ENCODE results near the gene TUBGCP2. TPM values are rescaled to one million over a fixed set of nuclear protein-coding genes. Genes with fewer than 3 reads are reported as not detected.

Gene TUBGCP2
- total and polyA plus RNA-seq, 12 donors = 31.5 to 77.6 (median 37.3) TPM

DNA sequence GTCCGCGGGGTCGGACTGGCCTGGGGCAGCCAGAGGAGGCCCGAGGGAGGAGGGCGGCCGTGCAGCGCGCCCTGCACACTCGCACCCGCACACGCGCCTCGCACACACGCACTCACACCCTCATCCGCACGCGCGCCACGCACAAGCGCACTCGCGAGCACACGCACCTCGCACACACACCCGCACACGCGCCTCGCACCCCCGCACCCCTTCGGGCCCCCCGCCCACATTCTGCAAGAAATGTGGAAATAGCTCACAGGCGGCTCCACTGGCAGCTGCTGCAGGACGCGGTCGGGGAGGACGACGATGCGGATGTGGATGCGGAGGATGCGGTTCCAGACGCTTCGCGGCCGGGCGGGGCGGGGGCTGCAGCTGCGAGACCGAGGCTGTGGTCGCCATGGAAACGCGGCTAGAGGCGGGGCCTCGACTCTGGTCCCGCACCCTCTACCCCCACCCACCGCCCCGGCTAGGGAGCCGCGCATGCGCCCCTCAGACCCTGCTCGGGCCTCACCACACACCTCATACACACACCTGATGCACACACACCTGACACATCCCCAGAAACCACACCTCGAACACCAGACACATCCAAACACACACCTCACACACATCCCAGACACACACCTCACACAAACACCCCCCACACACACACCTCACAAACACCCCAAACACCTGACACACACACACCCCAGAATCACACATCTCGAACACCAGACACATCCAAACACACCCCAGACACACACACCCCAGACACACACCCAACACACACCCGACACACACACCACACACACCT is 28.1 kb upstream of the TUBGCP2 start, which contains the start of gene CALY:
Gene CALY (minus strand): TSS at position 320 of the 793 bp plus-strand sequence. CDS start 7,907 bp downstream, outside the sequence.
- H3K27me3 ChIP-seq = peaks cover 28 to 85% (median 76%) of the 10 kb centered on the region in 7 donors
- DNase-seq (no peak), ATAC-seq (peak in 1 of 8 donors; percentile 22)
- TF ChIP-seq, protein P1, sequence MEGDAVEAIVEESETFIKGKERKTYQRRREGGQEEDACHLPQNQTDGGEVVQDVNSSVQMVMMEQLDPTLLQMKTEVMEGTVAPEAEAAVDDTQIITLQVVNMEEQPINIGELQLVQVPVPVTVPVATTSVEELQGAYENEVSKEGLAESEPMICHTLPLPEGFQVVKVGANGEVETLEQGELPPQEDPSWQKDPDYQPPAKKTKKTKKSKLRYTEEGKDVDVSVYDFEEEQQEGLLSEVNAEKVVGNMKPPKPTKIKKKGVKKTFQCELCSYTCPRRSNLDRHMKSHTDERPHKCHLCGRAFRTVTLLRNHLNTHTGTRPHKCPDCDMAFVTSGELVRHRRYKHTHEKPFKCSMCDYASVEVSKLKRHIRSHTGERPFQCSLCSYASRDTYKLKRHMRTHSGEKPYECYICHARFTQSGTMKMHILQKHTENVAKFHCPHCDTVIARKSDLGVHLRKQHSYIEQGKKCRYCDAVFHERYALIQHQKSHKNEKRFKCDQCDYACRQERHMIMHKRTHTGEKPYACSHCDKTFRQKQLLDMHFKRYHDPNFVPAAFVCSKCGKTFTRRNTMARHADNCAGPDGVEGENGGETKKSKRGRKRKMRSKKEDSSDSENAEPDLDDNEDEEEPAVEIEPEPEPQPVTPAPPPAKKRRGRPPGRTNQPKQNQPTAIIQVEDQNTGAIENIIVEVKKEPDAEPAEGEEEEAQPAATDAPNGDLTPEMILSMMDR (IDR thresholded peaks at IDR 0.05) = no peak
- WGBS, 2 donors = 17 to 19% methylated on average over 57 to 63 of the region's 63 CpGs
- peaks cover 12 to 24% (median 20%) of the 10 kb centered on the region in 9 donors for H3K4me1 ChIP-seq
- intact Hi-C loops (cut with DNase I) = loop anchor here in 1 of 10 donors (10.0 kb wide), 1 partner anchor 188 kb away; the partner anchor contains the start of gene CYP2E1
- peak within 1 kb of the TSS in 9 of 10 donors; percentile 23 to 54 (median 39) for H3K4me3 ChIP-seq
- H3K9me3 ChIP-seq = no peaks in the 10 kb centered on the region
- H3K36me3 ChIP-seq = no peaks in the 10 kb centered on the region
- H3K27ac ChIP-seq = no peak within 1 kb of the TSS

DNA sequence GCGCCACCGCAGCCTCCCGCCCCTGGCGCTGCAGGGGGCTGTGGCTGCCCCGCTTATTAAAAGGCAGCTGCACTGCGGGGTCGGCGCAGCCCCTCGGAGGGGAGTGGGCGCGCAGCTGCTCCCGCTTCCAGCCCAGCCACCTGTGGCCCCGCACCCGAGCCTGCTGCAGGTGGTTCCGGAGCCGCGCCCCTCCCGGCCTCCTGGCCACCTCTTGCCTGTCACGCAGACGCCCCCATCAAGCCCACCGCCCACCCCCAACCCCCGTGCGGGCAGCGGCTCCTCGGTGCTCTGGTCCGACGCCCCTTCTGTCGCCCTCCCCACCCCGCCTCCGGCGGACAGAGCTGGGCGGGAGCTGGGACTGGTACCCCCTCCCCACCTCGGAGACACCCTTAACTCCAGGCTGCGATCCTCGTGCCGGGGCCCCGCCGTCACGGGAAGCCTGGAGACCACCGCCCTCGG is 27.5 kb upstream of the TUBGCP2 start:
- ATAC-seq (no peak), DNase-seq (no peak)
- H3K9me3 ChIP-seq = no peaks in the 10 kb centered on the region
- no peak overlapping the region for H3K27ac ChIP-seq
- H3K36me3 ChIP-seq = no peaks in the 10 kb centered on the region
- intact Hi-C loops (cut with DNase I) = loop anchor here in 1 of 10 donors (10.0 kb wide), 1 partner anchor 189 kb away; the partner anchor contains the start of gene CYP2E1
- 8 to 9% methylated on average over 25 to 41 of the region's 41 CpGs for WGBS, 2 donors
- H3K4me3 ChIP-seq = peak overlapping the region in 9 of 10 donors; percentile 23 to 54 (median 39)
- peaks cover 12 to 24% (median 20%) of the 10 kb centered on the region in 9 donors for H3K4me1 ChIP-seq
- H3K27me3 ChIP-seq = peaks cover 28 to 85% (median 74%) of the 10 kb centered on the region in 7 donors
- TF ChIP-seq, protein P1 (IDR thresholded peaks at IDR 0.05) = no peak

DNA sequence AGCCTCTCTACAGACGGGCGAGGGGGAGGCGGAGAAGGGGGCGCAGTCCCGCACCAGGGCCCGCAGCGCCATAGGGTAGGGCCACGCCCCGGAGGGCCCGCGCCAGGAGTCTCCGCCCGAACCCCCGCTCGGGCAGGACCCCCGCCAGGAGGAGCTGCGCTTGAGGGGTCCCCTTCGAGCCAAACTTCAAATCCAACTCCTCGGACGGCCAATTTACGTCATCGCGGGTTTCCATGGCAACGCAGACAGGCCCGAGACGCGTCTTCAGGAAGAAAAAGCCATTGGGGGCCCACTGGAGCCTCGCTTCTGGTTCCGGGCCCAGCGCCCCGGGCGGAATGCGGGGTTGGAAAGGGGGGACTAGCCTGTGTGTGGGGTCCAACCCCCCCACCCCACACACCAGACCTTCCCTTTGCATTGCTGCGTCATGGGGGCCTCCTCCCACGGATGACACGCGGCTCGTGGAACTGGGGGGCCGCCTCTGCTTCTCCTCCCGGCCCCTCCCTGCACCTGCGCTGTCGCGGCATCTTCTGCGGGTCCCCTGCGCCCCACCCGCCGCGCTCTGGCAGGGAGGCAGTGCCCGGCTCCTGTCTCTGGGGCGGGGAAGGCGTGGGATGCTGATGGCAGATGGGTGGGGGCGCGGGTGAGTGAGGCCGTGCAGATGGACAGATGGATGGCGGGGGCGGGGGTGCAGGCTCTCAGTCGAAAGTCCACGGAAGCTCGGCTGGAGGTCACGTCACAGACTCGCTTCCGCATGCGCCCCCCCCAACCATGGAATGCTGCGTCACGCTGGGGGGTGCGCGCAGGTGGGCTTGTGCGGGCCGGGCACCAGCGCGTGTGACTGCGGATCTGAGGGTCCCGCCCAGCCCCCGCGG is 26.8 kb upstream of the TUBGCP2 start:
- ATAC-seq = peak; percentile 8 to 42 (median 20)
- WGBS, 2 donors = 3 to 6% methylated on average over 74 of the region's 75 CpGs

More for the DNA sequence above, 26.8 kb upstream of the TUBGCP2 start:
- Histone ChIP-seq H3K4me3 (peak overlapping the region; percentile 1 to 54 (median 38)), H3K27ac (no peak overlapping the region), H3K27me3 (peaks cover 28 to 84% (median 75%) of the 10 kb centered on the region in 7 donors), H3K9me3 (no peaks in the 10 kb centered on the region), H3K4me1 (peaks cover 12 to 24% (median 20%) of the 10 kb centered on the region in 9 donors), H3K36me3 (no peaks in the 10 kb centered on the region)
- TF ChIP-seq, protein P1 (IDR thresholded peaks at IDR 0.05) = no peak
- DNase-seq = peak in 1 of 2 donors; percentile 56
- intact Hi-C loops (cut with DNase I) = loop anchor here in 1 of 10 donors (10.0 kb wide), 1 partner anchor 189 kb away; the partner anchor contains the start of gene CYP2E1
